GM19372 (cell line): ENCODE results near the gene FAF1.
"Not testable (repeated sequence)": the region's sequence is repeated elsewhere in the genome, so short reads cannot be mapped to it uniquely, and the experiment has no call there.

Experiments
- ATAC-seq: cut with Tn5 transposase; IDR thresholded peaks from one replicate; pipeline ENCODE4 v1.9.1; 2021; ENCODE audit warnings: mild to moderate bottlenecking, low read depth, moderate library complexity; ENCODE audit not compliant: unreplicated experiment

FAF1 gene

GRCh38 chr1:50808296-50808695, 151.8 kb downstream of the FAF1 start:
- no peak for ATAC-seq

- no peak for ATAC-seq
Observed at GRCh38 chr1:50796272-50796671, 163.8 kb downstream of the FAF1 start.

GRCh38 chr1:50793521-50793920, 166.5 kb downstream of the FAF1 start:
- no peak for ATAC-seq

GRCh38 chr1:50787266-50787665, 172.8 kb downstream of the FAF1 start:
- ATAC-seq: no peak

GRCh38 chr1:50783286-50783685, 176.8 kb downstream of the FAF1 start:
- ATAC-seq: no peak

GRCh38 chr1:50780797-50781196, 179.3 kb downstream of the FAF1 start:
- no peak for ATAC-seq

GRCh38 chr1:50779801-50780200, 180.3 kb downstream of the FAF1 start:
- ATAC-seq: no peak

GRCh38 chr1:50775740-50776139, 184.3 kb downstream of the FAF1 start:
- no peak for ATAC-seq

GRCh38 chr1:50774759-50775351, 185.2 kb downstream of the FAF1 start:
- ATAC-seq: no peak

GRCh38 chr1:50766688-50767087, 193.4 kb downstream of the FAF1 start:
- ATAC-seq: no peak

GRCh38 chr1:50756543-50756942, 203.5 kb downstream of the FAF1 start:
- ATAC-seq: not testable (repeated sequence)

- not testable (repeated sequence) for ATAC-seq
Observed at GRCh38 chr1:50754764-50755163, 205.3 kb downstream of the FAF1 start.

GRCh38 chr1:50750021-50750619, 209.9 kb downstream of the FAF1 start:
- ATAC-seq: no peak

GRCh38 chr1:50747394-50747793, 212.7 kb downstream of the FAF1 start:
- ATAC-seq: no peak

- ATAC-seq: no peak
Observed at GRCh38 chr1:50742523-50742922, 217.5 kb downstream of the FAF1 start.

GRCh38 chr1:50739125-50739524, 220.9 kb downstream of the FAF1 start:
- ATAC-seq: no peak

- ATAC-seq: no peak
Observed at GRCh38 chr1:50735443-50735842, 224.6 kb downstream of the FAF1 start.

GRCh38 chr1:50727578-50727977, 232.5 kb downstream of the FAF1 start:
- not testable (repeated sequence) for ATAC-seq

- ATAC-seq: peak; percentile 88
Observed at GRCh38 chr1:50724626-50725286, 235.3 kb downstream of the FAF1 start.

- no peak for ATAC-seq
Observed at GRCh38 chr1:50720457-50721053, 239.5 kb downstream of the FAF1 start.

- no peak for ATAC-seq
Observed at GRCh38 chr1:50719126-50719525, 240.9 kb downstream of the FAF1 start.

GRCh38 chr1:50717327-50717726, 242.7 kb downstream of the FAF1 start:
- no peak for ATAC-seq
